GM23248 (cell line): ENCODE measurements around the gene NUP42.

Experiments
- EZH2 ChIP-seq: fragments of 200-600 bp; sonication (generic); IDR thresholded peaks from 2 replicates; pipeline ENCODE4 v1.6.1; 2018; ENCODE audit warnings: antibody characterized with exemption, mild to moderate bottlenecking; ENCODE audit not compliant: insufficient read depth, poor library complexity, severe bottlenecking
- EZH2phosphoT487 ChIP-seq: fragments of 200-600 bp; sonication (generic); IDR thresholded peaks from 2 replicates; pipeline ENCODE4 v1.6.1; 2018; ENCODE audit warnings: antibody characterized with exemption, moderate library complexity, mild to moderate bottlenecking, low read depth; ENCODE audit not compliant: insufficient read depth

- no peak for TF ChIP-seq EZH2
- TF ChIP-seq EZH2phosphoT487 = no peak
These were observed 30.5 kb downstream of the NUP42 start for GRCh38 chr7:23212395-23212794.
